ENCODE results near the gene LRRC4C. TPM values are rescaled to one million over a fixed set of nuclear protein-coding genes. Genes with fewer than 3 reads are reported as not detected.

LRRC4C gene
- total and polyA plus RNA-seq, 2 experiments from 2014 or later: 0.35 to 1.1 TPM

GRCh38 chr11:41319434-41319833 lies 140.0 kb downstream of the LRRC4C start:
- Histone ChIP-seq H2AFZ (no peak overlapping the region), H3K4me1 (ENCODE audit: insufficient read depth) (no peaks in the 10 kb centered on the region), H3K36me3 (ENCODE audit: insufficient read depth) (no peaks in the 10 kb centered on the region), H3K27me3 (ENCODE audit: insufficient read depth) (no peaks in the 10 kb centered on the region), H3K79me2 (replicated peaks; ENCODE audit: insufficient read depth) (no peaks in the 10 kb centered on the region), H3K9me2 (ENCODE audit: insufficient read depth) (no peaks in the 10 kb centered on the region), H3K4me2 (no peak overlapping the region), H4K20me1 (replicated peaks; ENCODE audit: insufficient read depth) (no peaks in the 10 kb centered on the region), H3K4me3 (no peak overlapping the region), H3K27ac (ENCODE audit: low read depth) (no peak overlapping the region), H3F3A (replicated peaks; ENCODE audit: low read depth) (no peaks in the 10 kb centered on the region)
- Mint-ChIP-seq H3K4me1 (peaks cover 3% of the 10 kb centered on the region; the same call in 1 of the 3 replicates), H3K4me3 (no peak overlapping the region), H3K27me3 (ENCODE audit: insufficient read depth, low read depth, poor library complexity) (no peaks in the 10 kb centered on the region), H3K27ac (no peak overlapping the region), H3K9me3 (no peaks in the 10 kb centered on the region), H3K36me3 (ENCODE audit: low read depth) (no peaks in the 10 kb centered on the region)
- DNase-seq (ENCODE audit: low spot score) (no peak), ATAC-seq (no peak)
- TF ChIP-seq JUNB (IDR thresholded peaks at IDR 0.05; ENCODE audit: unreplicated experiment): no peak
- no peak for TF ChIP-seq NANOG (IDR thresholded peaks at IDR 0.05; ENCODE audit: borderline replicate concordance)
- no peak for TF ChIP-seq CREB1 (CRISPR knock-in tag; IDR thresholded peaks at IDR 0.05; ENCODE audit: low read depth)
- no peak for TF ChIP-seq EZH2phosphoT487 (IDR thresholded peaks at IDR 0.05; ENCODE audit: unreplicated experiment)
- no peak for TF ChIP-seq ZNF114 (CRISPR knock-in tag; IDR thresholded peaks at IDR 0.05)
- no peak for TF ChIP-seq CTCF (conservative IDR thresholded peaks at IDR 0.05; ENCODE audit: low read depth in 2 of 2)
- no peak for TF ChIP-seq ZNF462 (CRISPR knock-in tag; IDR thresholded peaks at IDR 0.05)
- TF ChIP-seq ZNF331 (CRISPR knock-in tag; IDR thresholded peaks at IDR 0.05; ENCODE audit: low read depth): no peak
- no peak for TF ChIP-seq EZH2 (IDR thresholded peaks at IDR 0.05; ENCODE audit: low read depth, unreplicated experiment)
- TF ChIP-seq STAT1 (IDR thresholded peaks at IDR 0.05; ENCODE audit: unreplicated experiment): no peak
- TF ChIP-seq ETS1 (IDR thresholded peaks at IDR 0.05): no peak
- no peak for TF ChIP-seq REST (IDR thresholded peaks at IDR 0.05; ENCODE audit: unreplicated experiment)
- TF ChIP-seq POLR2AphosphoS5 (IDR thresholded peaks at IDR 0.05; ENCODE audit: low read depth): no peak

All from GM23338 (cell line).